Suprapubic skin (tissue), 3 donors: ENCODE measurements around the gene XYLT1.

Source experiments
- CTCF ChIP-seq, 2 donors: fragments of 200-600 bp in 1 of 2; fragments of 450-650 bp in 1 of 2; sonication (generic) in 1 of 2; IDR thresholded peaks; one replicate each; pipeline ENCODE4 v1.5.1; 2016 to 2019; ENCODE audit warnings: antibody characterized with exemption in 2 of 2, mild to moderate bottlenecking in 1 of 2, moderate library complexity in 1 of 2
- POLR2AphosphoS5 ChIP-seq, 3 donors: sonication (generic); formaldehyde crosslinking; IDR thresholded peaks; one replicate each; pipeline ENCODE4 v1.6.1; 2017; ENCODE audit warnings: antibody characterized with exemption in 3 of 3

GRCh38 chr16:17241264-17241835, 229.4 kb downstream of the XYLT1 start:
- no peak for TF ChIP-seq POLR2AphosphoS5 (IDR thresholded peaks at IDR 0.05)
- no peak for TF ChIP-seq CTCF (IDR thresholded peaks at IDR 0.05)
